ENCODE measurements around the gene SYT3.

Gene SYT3

GRCh38 chr19:50639121-50640112 lies at the start of gene SYT3:
Gene SYT3 (minus strand): TSS chr19:50639881. CDS start chr19:50637411, 2,470 bp downstream.
- DNase-seq: no peak

GRCh38 chr19:50688766-50689165 lies 49.1 kb upstream of the SYT3 start:
- DNase-seq: no peak

GRCh38 chr19:50686310-50687032 lies 46.8 kb upstream of the SYT3 start:
- DNase-seq: no peak

- DNase-seq: peak; percentile 48
Measured at GRCh38 chr19:50679177-50680125, 39.8 kb upstream of the SYT3 start.

GRCh38 chr19:50678323-50678722 lies 38.6 kb upstream of the SYT3 start:
- no peak for DNase-seq

GRCh38 chr19:50677636-50678035 lies 38.0 kb upstream of the SYT3 start:
- DNase-seq: no peak

- DNase-seq: no peak
Measured at GRCh38 chr19:50676625-50677197, 37.0 kb upstream of the SYT3 start.

- DNase-seq: no peak
Measured at GRCh38 chr19:50673118-50673517, 33.4 kb upstream of the SYT3 start.

- DNase-seq: no peak
Measured at GRCh38 chr19:50670102-50670380, 30.4 kb upstream of the SYT3 start.

GRCh38 chr19:50669302-50670101 lies 29.8 kb upstream of the SYT3 start:
- no peak for DNase-seq

- DNase-seq: no peak
Measured at GRCh38 chr19:50668879-50669278, 29.2 kb upstream of the SYT3 start.

- DNase-seq: no peak
Measured at GRCh38 chr19:50668416-50668815, 28.7 kb upstream of the SYT3 start.

- no peak for DNase-seq
Measured at GRCh38 chr19:50667759-50668231, 28.1 kb upstream of the SYT3 start.

GRCh38 chr19:50667177-50667758 lies 27.6 kb upstream of the SYT3 start:
- no peak for DNase-seq

GRCh38 chr19:50666346-50667176 lies 26.9 kb upstream of the SYT3 start:
- DNase-seq: no peak

GRCh38 chr19:50664204-50664603 lies 24.5 kb upstream of the SYT3 start:
- no peak for DNase-seq

- no peak for DNase-seq
Measured at GRCh38 chr19:50663482-50663790, 23.8 kb upstream of the SYT3 start.

GRCh38 chr19:50662651-50663481 lies 23.2 kb upstream of the SYT3 start:
- DNase-seq: no peak
